ENCODE results near the gene FAM221A.

DNA sequence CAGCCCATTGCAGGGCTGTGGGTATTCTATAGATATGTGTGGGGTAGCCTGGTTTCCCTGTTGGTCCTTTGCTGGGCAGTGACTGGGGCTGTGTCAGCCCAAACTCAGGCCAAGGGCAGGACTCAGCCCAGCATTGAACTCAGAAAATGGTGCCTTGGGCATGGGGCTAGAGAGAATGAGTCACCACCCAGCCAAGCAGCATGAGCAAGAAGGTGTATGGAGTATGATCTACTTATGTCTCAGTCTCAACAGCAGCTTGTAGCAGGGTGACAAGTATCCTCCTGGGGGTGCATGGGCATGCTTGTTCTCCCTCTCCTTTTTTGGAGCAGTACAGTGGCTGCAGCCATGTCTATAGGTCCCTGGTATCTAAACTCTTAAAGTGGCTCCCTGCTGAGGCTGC is 62.1 kb downstream of the FAM221A start:
- TF ChIP-seq, protein P1, sequence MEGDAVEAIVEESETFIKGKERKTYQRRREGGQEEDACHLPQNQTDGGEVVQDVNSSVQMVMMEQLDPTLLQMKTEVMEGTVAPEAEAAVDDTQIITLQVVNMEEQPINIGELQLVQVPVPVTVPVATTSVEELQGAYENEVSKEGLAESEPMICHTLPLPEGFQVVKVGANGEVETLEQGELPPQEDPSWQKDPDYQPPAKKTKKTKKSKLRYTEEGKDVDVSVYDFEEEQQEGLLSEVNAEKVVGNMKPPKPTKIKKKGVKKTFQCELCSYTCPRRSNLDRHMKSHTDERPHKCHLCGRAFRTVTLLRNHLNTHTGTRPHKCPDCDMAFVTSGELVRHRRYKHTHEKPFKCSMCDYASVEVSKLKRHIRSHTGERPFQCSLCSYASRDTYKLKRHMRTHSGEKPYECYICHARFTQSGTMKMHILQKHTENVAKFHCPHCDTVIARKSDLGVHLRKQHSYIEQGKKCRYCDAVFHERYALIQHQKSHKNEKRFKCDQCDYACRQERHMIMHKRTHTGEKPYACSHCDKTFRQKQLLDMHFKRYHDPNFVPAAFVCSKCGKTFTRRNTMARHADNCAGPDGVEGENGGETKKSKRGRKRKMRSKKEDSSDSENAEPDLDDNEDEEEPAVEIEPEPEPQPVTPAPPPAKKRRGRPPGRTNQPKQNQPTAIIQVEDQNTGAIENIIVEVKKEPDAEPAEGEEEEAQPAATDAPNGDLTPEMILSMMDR (IDR thresholded peaks at IDR 0.05 in 4 of 5, conservative IDR thresholded peaks at IDR 0.05 in 1 of 5) = no peak
- no peak for TF ChIP-seq POLR2A (IDR thresholded peaks at IDR 0.05)

All from gastrocnemius medialis (tissue), 4 donors.